Measurements from ENCODE around the gene AOAH. TPM values are rescaled to one million over a fixed set of nuclear protein-coding genes. Genes with fewer than 3 reads are reported as not detected.
"Not testable (repeated sequence)": the region's sequence is repeated elsewhere in the genome, so short reads cannot be mapped to it uniquely, and the experiment has no call there.

Gene AOAH
- total RNA-seq, 1 donor = 128 TPM

DNA sequence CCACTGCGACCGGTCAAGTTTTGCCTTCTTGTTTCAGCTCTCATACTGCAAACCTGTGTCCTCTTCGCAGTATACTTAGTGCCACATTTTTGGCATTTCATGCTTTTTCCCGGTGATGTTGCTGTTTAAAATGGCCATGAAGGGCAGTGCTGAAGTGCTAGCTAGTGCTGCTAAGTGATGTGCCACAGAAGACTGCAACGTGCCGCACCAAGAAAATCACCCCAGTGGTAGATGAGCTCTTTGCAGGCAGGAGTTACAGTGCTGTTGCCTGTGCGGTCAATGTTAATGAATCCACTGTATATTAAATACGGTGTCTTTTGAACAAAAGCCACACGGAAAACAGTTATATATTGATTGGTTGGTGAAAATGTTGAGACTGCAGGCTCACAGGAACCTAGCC lies 214.3 kb downstream of the AOAH start:
- Histone ChIP-seq H3K27me3 (ENCODE audit: insufficient read depth, low read length) (no peaks in the 10 kb centered on the region), H3K4me1 (ENCODE audit: insufficient read depth, low read length) (no peaks in the 10 kb centered on the region), H3K9me3 (ENCODE audit: low read depth, low read length) (no peaks in the 10 kb centered on the region), H3K4me3 (ENCODE audit: low read length) (no peak overlapping the region)

DNA sequence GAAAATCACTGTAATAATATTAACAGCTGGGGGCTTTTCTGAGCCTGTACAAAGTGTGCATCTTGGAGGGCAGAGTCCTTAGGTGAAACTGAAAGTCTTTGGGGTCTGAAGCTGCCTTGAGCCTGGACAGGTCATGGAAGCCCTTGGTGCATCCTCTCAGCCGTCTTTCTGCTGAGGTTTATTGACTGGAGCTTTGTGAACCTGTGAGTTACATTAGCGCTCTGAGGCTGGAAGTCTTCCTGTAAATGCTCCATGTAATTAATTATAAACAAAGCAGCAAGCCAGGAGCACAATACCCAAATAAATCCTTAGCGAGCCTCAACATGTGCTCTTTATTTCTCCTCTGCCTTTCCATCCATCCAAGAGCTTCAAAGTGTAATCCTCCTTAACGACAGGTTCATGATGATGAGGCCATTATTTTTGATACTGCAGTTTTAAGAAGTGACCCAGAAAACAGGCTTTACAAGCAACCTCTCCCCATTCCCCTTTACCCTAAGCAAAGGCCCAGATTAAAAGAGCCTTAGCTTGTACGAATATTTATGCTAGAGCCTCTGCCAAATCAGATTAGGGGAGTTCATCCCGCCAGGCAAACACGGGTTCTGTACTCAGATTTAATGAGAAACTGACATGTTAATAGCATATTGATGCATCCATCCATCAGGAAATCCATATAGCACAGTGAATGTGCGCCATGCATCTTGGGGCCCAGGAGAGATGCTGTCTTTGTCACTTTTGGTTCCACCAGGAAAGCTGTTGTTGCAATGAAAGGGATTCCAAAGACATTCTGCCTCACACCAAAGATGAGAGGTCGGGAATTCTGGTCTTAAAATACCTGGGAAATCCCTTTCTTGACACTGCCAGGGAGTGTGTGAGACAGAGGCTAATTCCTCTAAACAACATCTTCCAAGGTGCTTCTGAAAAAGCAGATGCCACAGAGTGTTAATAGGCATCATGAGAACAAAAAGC lies 216.5 kb downstream of the AOAH start:
- no peak overlapping the region for H3K4me3 ChIP-seq (ENCODE audit: low read length)
- H3K9me3 ChIP-seq (ENCODE audit: low read depth, low read length) = no peaks in the 10 kb centered on the region
- H3K4me1 ChIP-seq (ENCODE audit: insufficient read depth, low read length) = no peaks in the 10 kb centered on the region
- no peaks in the 10 kb centered on the region for H3K27me3 ChIP-seq (ENCODE audit: insufficient read depth, low read length)

DNA sequence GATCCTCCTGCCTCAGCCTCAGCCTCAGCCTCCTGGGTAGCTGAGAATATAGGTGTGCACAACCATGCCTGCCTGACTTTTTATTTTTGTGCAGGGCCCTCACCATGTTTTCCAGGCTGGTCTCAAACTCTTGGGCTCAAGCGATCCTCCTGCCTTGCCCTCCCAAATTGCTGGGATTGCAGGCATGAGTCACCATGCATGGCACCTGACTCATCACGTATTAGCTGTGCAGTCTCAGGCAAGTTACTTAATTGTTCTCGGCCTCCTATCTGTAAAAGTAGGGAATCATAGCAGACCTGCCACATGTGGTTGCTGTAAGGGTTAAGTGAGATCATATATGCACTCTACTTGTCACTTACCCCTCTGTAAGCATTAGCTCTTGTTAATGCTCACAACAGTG lies 217.5 kb downstream of the AOAH start:
- Histone ChIP-seq H3K9me3 (ENCODE audit: low read depth, low read length) (no peaks in the 10 kb centered on the region), H3K4me3 (ENCODE audit: low read length) (no peak overlapping the region), H3K4me1 (ENCODE audit: insufficient read depth, low read length) (no peaks in the 10 kb centered on the region), H3K27me3 (ENCODE audit: insufficient read depth, low read length) (no peaks in the 10 kb centered on the region)

DNA sequence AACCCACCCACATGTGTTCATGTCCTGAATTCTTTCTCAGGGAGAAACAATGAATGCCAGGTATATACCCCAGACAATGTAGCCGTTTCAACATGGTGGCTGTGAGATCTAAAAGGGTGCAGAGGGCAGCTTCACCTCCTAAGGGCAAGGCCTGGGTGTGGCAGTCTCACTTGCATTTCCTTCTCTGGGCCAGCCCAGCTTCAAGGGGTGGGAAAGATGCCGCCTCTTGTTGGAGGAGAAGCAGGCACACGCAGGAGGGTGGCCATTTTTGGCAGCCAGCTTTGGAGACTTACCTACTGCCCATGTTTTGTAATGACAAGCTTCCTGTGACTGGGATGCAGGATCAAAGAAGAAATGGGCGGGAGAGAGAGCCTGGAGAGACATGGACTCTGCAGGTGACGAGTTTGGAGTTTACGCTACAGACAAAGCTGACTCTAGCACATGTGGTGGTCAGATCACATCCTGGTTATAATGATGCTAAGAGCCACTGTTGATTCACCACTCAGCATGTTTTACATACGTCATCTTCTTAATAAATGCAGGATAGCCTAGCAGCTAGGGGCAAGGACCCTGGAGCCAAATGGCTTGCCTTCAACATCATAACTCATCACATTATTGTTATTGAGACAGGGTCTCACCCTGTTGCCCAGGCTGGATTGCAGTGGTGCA lies 218.0 kb downstream of the AOAH start:
- Histone ChIP-seq H3K9me3 (ENCODE audit: low read depth, low read length) (no peaks in the 10 kb centered on the region), H3K4me3 (ENCODE audit: low read length) (no peak overlapping the region), H3K4me1 (ENCODE audit: insufficient read depth, low read length) (no peaks in the 10 kb centered on the region), H3K27me3 (ENCODE audit: insufficient read depth, low read length) (no peaks in the 10 kb centered on the region)

DNA sequence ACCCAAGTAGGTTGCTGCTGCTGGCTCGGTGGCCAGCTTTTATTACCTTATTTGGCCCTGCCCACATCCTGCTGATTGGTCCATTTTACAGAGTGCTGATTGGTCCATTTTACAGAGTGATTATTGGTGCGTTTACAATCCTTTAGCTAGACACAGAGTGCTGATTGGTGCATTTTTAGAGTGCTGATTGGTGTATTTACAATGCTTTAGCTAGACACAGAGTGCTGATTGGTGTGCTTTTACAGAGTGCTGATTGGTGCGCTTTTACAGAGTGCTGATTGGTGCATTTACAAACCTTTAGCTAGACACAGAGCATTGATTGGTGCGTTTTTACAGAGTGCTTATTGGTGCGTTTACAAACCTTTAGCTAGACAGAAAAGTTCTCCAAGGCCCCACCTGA lies 219.7 kb downstream of the AOAH start:
- H3K4me3 ChIP-seq (ENCODE audit: low read length); H3K4me1 ChIP-seq (ENCODE audit: insufficient read depth, low read length); H3K9me3 ChIP-seq (ENCODE audit: low read depth, low read length); H3K27me3 ChIP-seq (ENCODE audit: insufficient read depth, low read length): not testable (repeated sequence)

DNA sequence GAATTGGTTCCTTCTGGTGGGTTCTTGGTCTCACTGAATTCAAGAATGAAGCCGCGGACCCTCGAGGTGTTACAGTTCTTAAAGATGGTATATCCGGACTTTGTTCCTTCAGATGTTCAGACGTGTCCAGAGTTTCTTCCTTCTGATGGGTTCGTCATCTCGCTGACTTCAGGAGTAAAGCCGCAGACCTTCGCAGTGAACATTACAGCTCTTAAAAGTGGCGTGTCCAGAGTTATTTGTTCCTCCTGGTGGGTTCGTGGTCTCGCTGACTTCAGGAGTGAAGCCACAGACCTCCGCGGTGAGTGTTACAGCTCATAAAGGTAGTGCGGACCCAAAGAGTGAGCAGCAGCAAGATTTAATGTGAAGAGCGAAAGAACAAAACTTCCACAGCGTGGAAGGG lies 220.1 kb downstream of the AOAH start:
- not testable (repeated sequence) for H3K4me1 ChIP-seq (ENCODE audit: insufficient read depth, low read length); H3K4me3 ChIP-seq (ENCODE audit: low read length); H3K27me3 ChIP-seq (ENCODE audit: insufficient read depth, low read length); H3K9me3 ChIP-seq (ENCODE audit: low read depth, low read length)

DNA sequence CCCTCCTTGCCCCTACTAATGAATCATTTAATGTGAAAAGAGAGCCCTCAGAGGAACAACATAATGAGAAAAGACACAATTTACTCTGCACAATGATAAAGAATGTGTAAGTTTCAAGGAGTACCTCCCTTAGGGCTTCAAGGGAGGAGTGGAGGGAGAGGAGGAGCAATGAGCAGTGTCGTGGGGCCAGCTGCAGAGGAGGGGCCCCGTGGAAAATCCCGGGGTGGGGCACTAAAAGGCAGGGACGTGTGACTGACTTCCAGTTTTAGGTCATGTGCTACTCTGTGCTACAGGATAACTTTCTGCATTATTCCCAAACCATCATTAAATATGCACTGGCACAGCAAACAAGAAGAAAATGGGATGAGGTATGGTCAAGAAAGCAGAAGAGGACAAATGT lies 226.5 kb downstream of the AOAH start:
- Histone ChIP-seq H3K4me3 (ENCODE audit: low read length) (no peak overlapping the region), H3K4me1 (ENCODE audit: insufficient read depth, low read length) (no peaks in the 10 kb centered on the region), H3K9me3 (ENCODE audit: low read depth, low read length) (no peaks in the 10 kb centered on the region), H3K27me3 (ENCODE audit: insufficient read depth, low read length) (no peaks in the 10 kb centered on the region)

DNA sequence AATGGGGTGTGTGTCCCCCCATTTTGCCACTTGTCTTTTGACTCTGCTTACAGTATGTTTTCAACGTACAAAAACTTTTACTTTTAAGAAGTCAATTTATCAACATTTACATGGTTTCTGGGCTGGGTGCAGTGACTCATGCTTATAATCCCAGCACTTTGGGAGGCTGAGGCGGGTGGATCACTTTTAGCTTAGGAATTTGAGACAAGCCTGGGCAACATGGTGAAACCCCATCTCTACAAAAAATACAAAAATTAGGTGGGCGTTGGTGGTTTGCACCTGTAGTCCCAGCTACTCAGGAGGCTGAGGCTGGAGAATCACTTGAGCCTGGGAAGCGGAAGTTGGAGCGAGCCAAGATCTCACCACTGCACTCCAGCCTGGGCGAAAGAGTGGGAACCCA lies 227.1 kb downstream of the AOAH start:
- H3K9me3 ChIP-seq (ENCODE audit: low read depth, low read length); H3K27me3 ChIP-seq (ENCODE audit: insufficient read depth, low read length); H3K4me3 ChIP-seq (ENCODE audit: low read length); H3K4me1 ChIP-seq (ENCODE audit: insufficient read depth, low read length): not testable (repeated sequence)

DNA sequence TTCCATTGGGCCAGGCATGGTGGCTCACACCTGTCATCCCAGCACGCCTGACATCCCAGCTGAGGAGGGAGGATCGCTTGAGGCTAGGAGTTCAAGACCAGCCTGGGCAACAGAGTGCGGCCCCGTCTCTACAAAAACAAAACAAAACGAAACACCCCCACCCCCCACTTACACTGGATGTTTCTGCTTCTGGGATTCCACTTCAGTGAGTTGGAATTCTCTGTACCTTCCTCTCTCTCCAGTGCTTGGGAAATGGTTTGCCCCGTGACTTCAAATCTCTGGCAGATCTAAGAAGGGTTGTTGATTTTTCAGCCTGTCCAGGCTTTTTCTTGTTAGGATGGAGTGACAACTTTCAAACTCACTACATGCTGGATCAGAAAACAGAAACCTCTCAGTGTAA lies 227.7 kb downstream of the AOAH start:
- Histone ChIP-seq H3K9me3 (ENCODE audit: low read depth, low read length) (no peaks in the 10 kb centered on the region), H3K4me3 (ENCODE audit: low read length) (no peak overlapping the region), H3K4me1 (ENCODE audit: insufficient read depth, low read length) (no peaks in the 10 kb centered on the region), H3K27me3 (ENCODE audit: insufficient read depth, low read length) (no peaks in the 10 kb centered on the region)

DNA sequence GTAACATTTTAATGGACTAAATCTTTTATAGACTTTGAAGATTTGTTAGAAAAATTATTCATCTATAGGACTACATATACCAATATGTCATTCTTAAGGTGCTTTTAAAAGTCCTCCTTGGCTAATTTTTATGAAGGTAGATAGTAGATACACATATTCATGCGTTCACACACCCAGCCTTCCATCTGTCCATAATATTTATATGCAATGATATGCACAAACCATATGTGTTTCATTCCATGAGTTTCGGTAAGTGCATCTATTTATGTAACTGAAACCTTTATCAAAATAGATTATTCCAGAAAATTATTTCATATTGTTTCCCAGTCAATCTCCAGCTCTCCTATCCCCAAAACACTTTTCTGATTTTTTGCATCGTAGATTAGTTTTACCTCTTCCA lies 233.0 kb downstream of the AOAH start:
- Histone ChIP-seq H3K4me1 (ENCODE audit: insufficient read depth, low read length) (no peaks in the 10 kb centered on the region), H3K9me3 (ENCODE audit: low read depth, low read length) (no peaks in the 10 kb centered on the region), H3K4me3 (ENCODE audit: low read length) (no peak overlapping the region), H3K27me3 (ENCODE audit: insufficient read depth, low read length) (no peaks in the 10 kb centered on the region)

DNA sequence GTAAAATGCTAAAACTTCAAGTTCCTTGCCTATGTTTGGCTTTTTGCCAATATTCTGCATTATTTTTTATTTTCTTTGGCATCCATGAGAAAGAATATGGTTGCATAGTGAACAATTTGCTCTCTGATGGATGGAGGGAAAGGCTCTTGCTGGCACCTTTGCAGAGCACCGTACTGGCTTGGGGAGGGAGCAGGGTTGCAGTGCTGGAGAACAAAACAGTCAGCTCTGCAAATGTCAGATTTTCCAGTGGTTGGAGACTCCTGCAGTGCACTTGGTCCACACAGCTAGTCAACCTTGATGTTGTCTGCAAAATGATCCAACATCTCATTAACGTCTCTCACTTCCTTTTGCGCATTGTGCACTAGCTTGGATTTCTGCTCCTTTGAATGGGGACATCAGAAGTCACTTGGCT lies 233.9 kb downstream of the AOAH start:
- Histone ChIP-seq H3K4me1 (ENCODE audit: insufficient read depth, low read length) (no peaks in the 10 kb centered on the region), H3K27me3 (ENCODE audit: insufficient read depth, low read length) (no peaks in the 10 kb centered on the region), H3K4me3 (ENCODE audit: low read length) (no peak overlapping the region), H3K9me3 (ENCODE audit: low read depth, low read length) (no peaks in the 10 kb centered on the region)

DNA sequence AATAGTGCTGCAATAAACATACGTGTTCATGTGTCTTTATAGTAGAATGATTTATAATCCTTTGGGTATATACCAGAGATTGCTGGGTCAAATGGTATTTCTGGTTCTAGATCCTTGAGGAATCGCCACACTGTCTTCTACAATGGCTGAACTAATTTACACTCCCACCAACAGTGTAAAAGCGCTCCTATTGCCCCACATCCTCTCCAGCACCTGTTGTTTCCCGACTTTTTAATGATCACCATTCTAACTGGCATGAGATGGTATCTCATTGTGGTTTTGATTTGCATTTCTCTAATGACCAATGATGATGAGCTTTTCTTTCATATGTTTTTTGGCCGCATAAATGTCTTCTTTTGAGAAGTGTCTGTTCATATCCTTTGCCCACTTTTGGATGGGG lies 235.6 kb downstream of the AOAH start:
- H3K27me3 ChIP-seq (ENCODE audit: insufficient read depth, low read length); H3K9me3 ChIP-seq (ENCODE audit: low read depth, low read length); H3K4me3 ChIP-seq (ENCODE audit: low read length); H3K4me1 ChIP-seq (ENCODE audit: insufficient read depth, low read length): not testable (repeated sequence)

DNA sequence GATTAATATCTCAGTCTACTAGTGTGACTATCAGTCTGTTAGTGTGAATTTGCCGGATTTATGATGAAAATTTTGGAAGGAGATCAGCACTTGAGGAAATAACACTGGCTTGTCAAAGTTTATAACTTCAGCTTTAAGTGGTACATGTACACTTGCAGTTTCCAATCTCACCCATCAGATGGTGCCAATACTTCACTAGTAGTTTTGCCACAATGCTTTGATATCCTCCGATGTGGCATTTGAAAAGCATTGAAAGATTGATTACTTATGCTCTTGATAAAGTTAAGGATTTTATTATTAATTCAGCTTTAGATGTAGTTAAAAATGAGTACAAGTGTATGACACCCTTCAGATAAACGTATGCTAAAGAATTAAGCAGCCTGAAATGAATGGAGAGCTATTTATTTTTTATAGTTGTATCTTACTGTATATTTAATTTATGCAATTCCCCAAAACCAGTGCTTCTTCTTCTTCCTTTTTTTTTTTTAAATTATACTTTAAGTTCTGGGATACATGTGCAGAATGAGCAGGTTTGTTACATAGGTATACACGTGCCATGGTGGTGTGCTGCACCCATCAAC lies 236.4 kb downstream of the AOAH start:
- H3K4me3 ChIP-seq (ENCODE audit: low read length) = no peak overlapping the region
- H3K4me1 ChIP-seq (ENCODE audit: insufficient read depth, low read length) = no peaks in the 10 kb centered on the region
- no peaks in the 10 kb centered on the region for H3K9me3 ChIP-seq (ENCODE audit: low read depth, low read length)
- no peaks in the 10 kb centered on the region for H3K27me3 ChIP-seq (ENCODE audit: insufficient read depth, low read length)

DNA sequence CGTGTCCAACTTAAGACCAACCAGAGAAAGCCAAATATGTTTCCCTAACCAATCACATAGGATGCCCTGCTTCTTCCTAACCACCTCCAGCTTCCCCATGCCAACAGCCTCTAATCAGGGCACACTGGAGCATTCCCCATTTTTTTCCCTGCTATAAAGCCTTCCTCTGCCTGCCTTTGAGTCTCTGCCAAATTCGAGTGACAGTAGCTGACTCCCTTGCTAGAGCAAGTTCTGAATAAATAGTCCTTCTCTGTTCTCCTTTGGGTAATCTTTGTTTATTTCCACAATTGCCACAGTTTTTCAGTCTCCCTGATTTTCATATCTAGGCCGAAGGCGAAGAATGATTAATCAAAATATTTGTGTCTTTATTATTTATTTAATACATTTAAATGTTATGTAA lies 238.0 kb downstream of the AOAH start:
- no peak overlapping the region for H3K4me3 ChIP-seq (ENCODE audit: low read length)
- H3K27me3 ChIP-seq (ENCODE audit: insufficient read depth, low read length) = no peaks in the 10 kb centered on the region
- H3K4me1 ChIP-seq (ENCODE audit: insufficient read depth, low read length) = no peaks in the 10 kb centered on the region
- no peaks in the 10 kb centered on the region for H3K9me3 ChIP-seq (ENCODE audit: low read depth, low read length)

DNA sequence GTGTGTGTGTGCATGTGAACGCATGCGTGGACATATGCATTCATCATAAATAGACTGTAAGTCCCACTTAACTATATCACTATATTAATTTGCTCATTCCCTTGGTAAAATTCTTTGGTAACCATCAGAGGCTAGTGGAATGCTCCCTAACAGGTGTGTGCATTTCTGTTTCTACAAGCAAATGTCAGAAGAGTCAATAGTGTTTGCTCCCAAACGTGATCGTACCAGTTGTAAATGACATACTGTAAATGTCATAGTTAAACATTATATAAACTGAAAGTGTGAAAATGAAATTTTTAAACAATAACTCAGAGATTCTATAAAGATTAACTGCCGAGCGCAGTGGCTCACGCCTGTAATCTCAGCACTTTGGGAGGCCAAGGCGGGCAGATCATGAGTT lies 240.0 kb downstream of the AOAH start:
- Histone ChIP-seq H3K4me3 (ENCODE audit: low read length) (no peak overlapping the region), H3K27me3 (ENCODE audit: insufficient read depth, low read length) (no peaks in the 10 kb centered on the region), H3K4me1 (ENCODE audit: insufficient read depth, low read length) (no peaks in the 10 kb centered on the region), H3K9me3 (ENCODE audit: low read depth, low read length) (peaks cover 4% of the 10 kb centered on the region)

All from mononuclear cell (primary cell).